Measurements from ENCODE around the gene KAT7. TPM values are rescaled to one million over a fixed set of nuclear protein-coding genes. Genes with fewer than 3 reads are reported as not detected.

KAT7 gene
- total RNA-seq, 2 experiments from 2014 or later, result 178 to 187 TPM

- H3K36me3 ChIP-seq (ENCODE audit: insufficient read depth, low read length), result no peaks in the 10 kb centered on the region
- no peaks in the 10 kb centered on the region for H3K27me3 ChIP-seq (ENCODE audit: control insufficient read depth in 1 of 2, insufficient read depth in 2 of 2, low read length in 2 of 2)
- no peak overlapping the region for H3K4me3 ChIP-seq (ENCODE audit: low read length)
- no peaks in the 10 kb centered on the region for H3K36me3 Mint-ChIP-seq (ENCODE audit: low read depth)
- ChIA-PET POLR2A (interaction anchor here (0.8 to 2.4 kb wide), 5 partner anchors 10 to 68 kb away, joined by 3 to 14 read pairs (median 4); partner anchors contain the start of genes FAM117A, KAT7 and SLC35B1), CTCF (interaction anchor here (1.5 kb wide), 2 partner anchors 68 to 207 kb away, joined by 5 to 7 read pairs; no protein-coding TSS in a partner anchor)
- no peaks in the 10 kb centered on the region for H3K4me1 Mint-ChIP-seq (ENCODE audit: low read depth)
- H3K27ac ChIP-seq (ENCODE audit: low read depth in 1 of 2, low read length in 2 of 2), result no peak overlapping the region
- ATAC-seq (ENCODE audit: poor library complexity), result no peak
- DNase-seq, result no peak
- H3K9me3 Mint-ChIP-seq, result no peaks in the 10 kb centered on the region
- intact Hi-C loops (cut with DNase I, micrococcal nuclease), result no loop called here
- no peak overlapping the region for H3K27ac Mint-ChIP-seq
- H3K4me1 ChIP-seq (ENCODE audit: insufficient read depth, low read length), result peaks cover 3% of the 10 kb centered on the region
- no peak for TF ChIP-seq CTCF (IDR thresholded peaks at IDR 0.05)
- no peaks in the 10 kb centered on the region for H3K27me3 Mint-ChIP-seq
- H3K9me3 ChIP-seq (ENCODE audit: control insufficient read depth in 1 of 2, insufficient read depth in 1 of 2, low read length in 2 of 2), result no peaks in the 10 kb centered on the region
- H3K4me3 Mint-ChIP-seq, result no peak overlapping the region
These were observed 11.8 kb upstream of the KAT7 start for GRCh38 chr17:49776551-49777300.

GRCh38 chr17:49777563-49777962 lies 10.9 kb upstream of the KAT7 start:
- Mint-ChIP-seq H3K9me3 (no peaks in the 10 kb centered on the region), H3K27me3 (no peaks in the 10 kb centered on the region), H3K4me3 (no peak overlapping the region), H3K27ac (no peak overlapping the region), H3K4me1 (ENCODE audit: low read depth) (no peaks in the 10 kb centered on the region), H3K36me3 (ENCODE audit: low read depth) (no peaks in the 10 kb centered on the region)
- no peak for TF ChIP-seq CTCF (IDR thresholded peaks at IDR 0.05)
- peaks cover 3% of the 10 kb centered on the region for H3K4me1 ChIP-seq (ENCODE audit: insufficient read depth, low read length)
- no peak overlapping the region for H3K4me3 ChIP-seq (ENCODE audit: low read length)
- ChIA-PET CTCF (interaction anchor here (1.1 to 1.5 kb wide), 2 partner anchors 62 to 208 kb away, joined by 4 to 7 read pairs; no protein-coding TSS in a partner anchor), POLR2A (interaction anchor here (0.9 to 2.4 kb wide), 3 partner anchors 9 to 69 kb away, joined by 3 to 14 read pairs (median 4); partner anchors contain the start of genes KAT7 and SLC35B1)
- H3K27ac ChIP-seq (ENCODE audit: low read depth in 1 of 2, low read length in 2 of 2), result no peak overlapping the region
- no peak for ATAC-seq (ENCODE audit: poor library complexity)
- DNase-seq, result no peak
- no peaks in the 10 kb centered on the region for H3K36me3 ChIP-seq (ENCODE audit: insufficient read depth, low read length)
- no peaks in the 10 kb centered on the region for H3K27me3 ChIP-seq (ENCODE audit: control insufficient read depth in 1 of 2, insufficient read depth in 2 of 2, low read length in 2 of 2)
- intact Hi-C loops (cut with DNase I, micrococcal nuclease), result no loop called here
- H3K9me3 ChIP-seq (ENCODE audit: control insufficient read depth in 1 of 2, insufficient read depth in 1 of 2, low read length in 2 of 2), result no peaks in the 10 kb centered on the region

GRCh38 chr17:49779156-49779738 lies 9.2 kb upstream of the KAT7 start:
- no peaks in the 10 kb centered on the region for H3K27me3 Mint-ChIP-seq
- peaks cover 3% of the 10 kb centered on the region for H3K4me1 ChIP-seq (ENCODE audit: insufficient read depth, low read length)
- no peaks in the 10 kb centered on the region for H3K36me3 Mint-ChIP-seq (ENCODE audit: low read depth)
- DNase-seq (no peak), ATAC-seq (ENCODE audit: poor library complexity) (no peak)
- intact Hi-C loops (cut with DNase I, micrococcal nuclease), result loop anchor here in 1 of 2 experiments (2.0 kb wide), 2 partner anchors 70 to 212 kb away; no protein-coding TSS in a partner anchor
- H3K27ac ChIP-seq (ENCODE audit: low read depth in 1 of 2, low read length in 2 of 2), result no peak overlapping the region
- ChIA-PET CTCF (interaction anchor here (0.7 to 1.1 kb wide), 2 partner anchors 21 to 71 kb away, joined by 3 read pairs; partner anchors contain the start of gene SLC35B1), POLR2A (interaction anchor here (1.0 to 1.6 kb wide), 4 partner anchors 9 to 71 kb away, joined by 3 to 8 read pairs (median 4); partner anchors contain the start of genes FAM117A and KAT7)
- no peaks in the 10 kb centered on the region for H3K27me3 ChIP-seq (ENCODE audit: control insufficient read depth in 1 of 2, insufficient read depth in 2 of 2, low read length in 2 of 2)
- no peak overlapping the region for H3K4me3 ChIP-seq (ENCODE audit: low read length)
- no peak for TF ChIP-seq CTCF (IDR thresholded peaks at IDR 0.05)
- H3K36me3 ChIP-seq (ENCODE audit: insufficient read depth, low read length), result no peaks in the 10 kb centered on the region
- H3K9me3 Mint-ChIP-seq, result no peaks in the 10 kb centered on the region
- H3K4me3 Mint-ChIP-seq, result no peak overlapping the region
- no peaks in the 10 kb centered on the region for H3K9me3 ChIP-seq (ENCODE audit: control insufficient read depth in 1 of 2, insufficient read depth in 1 of 2, low read length in 2 of 2)
- H3K27ac Mint-ChIP-seq, result no peak overlapping the region
- no peaks in the 10 kb centered on the region for H3K4me1 Mint-ChIP-seq (ENCODE audit: low read depth)

All from CD4-positive, alpha-beta T cell (primary cell).